GM12892 (cell line): ENCODE measurements around the gene CARNS1.

Experiments
- POLR2A ChIP-seq: IDR thresholded peaks from 2 replicates; pipeline ENCODE4 v1.6.1; 2011; ENCODE audit warnings: low read depth, low read length, control low read depth
- POLR2AphosphoS5 ChIP-seq: IDR thresholded peaks from 2 replicates; pipeline ENCODE4 v1.6.1; 2011; ENCODE audit warnings: low read depth, low read length, control low read depth
- TAF1 ChIP-seq: IDR thresholded peaks from 2 replicates; pipeline ENCODE4 v1.6.1; 2011; ENCODE audit warnings: low read depth, mild to moderate bottlenecking, control low read depth, low read length, borderline replicate concordance

DNA sequence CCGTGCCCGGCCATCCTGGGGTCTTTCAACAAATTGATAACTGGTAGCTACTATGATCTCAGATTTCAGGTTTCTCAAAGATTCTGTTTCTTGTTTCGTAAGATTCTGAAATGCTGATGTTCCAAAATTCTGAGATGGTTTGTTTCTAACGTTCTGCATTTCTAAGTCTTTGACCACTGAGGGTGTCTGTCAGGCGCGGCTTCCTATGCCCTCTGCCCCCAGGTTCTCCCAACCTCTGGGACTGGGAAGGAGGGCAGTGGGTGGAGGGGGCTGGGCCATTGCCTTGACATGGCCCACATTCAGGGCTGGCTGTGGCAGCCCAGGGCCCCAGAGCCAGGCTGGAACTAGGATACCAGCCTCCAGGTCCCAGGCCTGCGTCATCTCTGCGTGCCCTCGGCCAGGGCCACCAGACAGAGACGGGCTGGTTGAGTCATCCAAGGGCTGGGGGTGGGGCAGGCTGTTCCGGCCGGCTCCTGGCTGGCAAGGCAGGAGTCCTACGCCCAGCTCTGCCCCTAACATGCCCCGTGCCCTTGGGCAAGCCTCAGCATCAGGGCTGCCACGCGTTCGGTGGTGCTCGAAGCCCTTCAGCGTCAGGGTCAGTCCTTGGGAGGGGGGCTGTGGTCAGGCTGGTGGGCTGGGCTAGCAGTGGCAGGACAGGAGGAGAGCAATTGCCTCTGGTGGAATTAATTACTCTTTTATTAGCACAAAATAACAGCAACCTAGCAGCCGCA lies 48.4 kb downstream of the CARNS1 start:
- TF ChIP-seq POLR2AphosphoS5 (no peak), POLR2A (no peak; the same call in 1 of the 2 replicates), TAF1 (no peak)
